AG09319 (cell line): ENCODE measurements around the gene RBM45.

ENCODE experiments used
- DNase-seq: peaks from one replicate; pipeline ENCODE4 v3.0.0-alpha.2; 2010; ENCODE audit warnings: low read depth; ENCODE audit errors: extremely low read depth
- CTCF ChIP-seq: IDR thresholded peaks from 2 replicates; pipeline ENCODE4 v1.5.1; 2011; ENCODE audit warnings: low read depth, mild to moderate bottlenecking, inconsistent platforms, low read length, moderate library complexity

The RBM45 gene

GRCh38 chr2:178163395-178163794 is 51.2 kb downstream of the RBM45 start:
- TF ChIP-seq CTCF = no peak
- no peak for DNase-seq

GRCh38 chr2:178163911-178164310 is 51.7 kb downstream of the RBM45 start:
- no peak for DNase-seq
- no peak for TF ChIP-seq CTCF

GRCh38 chr2:178173657-178174056 is 61.4 kb downstream of the RBM45 start:
- no peak for TF ChIP-seq CTCF
- DNase-seq = no peak

GRCh38 chr2:178177066-178177679 is 64.9 kb downstream of the RBM45 start:
- TF ChIP-seq CTCF = no peak
- no peak for DNase-seq
